HG02852 (cell line): ENCODE measurements around the gene STMN1.

Experiments
- ATAC-seq: cut with Tn5 transposase; IDR thresholded peaks from one replicate; pipeline ENCODE4 v1.9.1; 2021; ENCODE audit warnings: mild to moderate bottlenecking, moderate library complexity; ENCODE audit not compliant: unreplicated experiment

The STMN1 gene

GRCh38 chr1:25871704-25872494, 34.3 kb downstream of the STMN1 start:
- no peak for ATAC-seq

GRCh38 chr1:25871086-25871703, 35.0 kb downstream of the STMN1 start:
- no peak for ATAC-seq

DNA sequence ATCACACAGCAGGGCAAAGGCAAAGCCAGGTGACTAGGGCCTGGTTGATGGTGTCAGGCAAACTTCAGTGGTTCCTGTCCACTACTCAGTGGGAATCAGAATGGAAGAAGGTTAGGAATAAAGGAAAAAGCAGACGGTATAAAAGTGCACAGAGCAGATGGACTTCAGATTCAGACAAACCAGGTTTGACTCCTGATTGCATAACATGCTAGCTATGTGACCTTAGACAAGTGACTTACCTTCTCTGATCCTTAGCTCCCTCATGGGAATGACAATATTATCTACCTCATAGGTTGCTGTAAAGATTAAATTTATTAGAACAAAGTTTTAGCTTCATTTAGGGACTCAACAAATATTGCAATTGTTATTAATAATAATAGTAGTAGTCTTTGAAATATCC, 35.6 kb downstream of the STMN1 start:
- no peak for ATAC-seq

DNA sequence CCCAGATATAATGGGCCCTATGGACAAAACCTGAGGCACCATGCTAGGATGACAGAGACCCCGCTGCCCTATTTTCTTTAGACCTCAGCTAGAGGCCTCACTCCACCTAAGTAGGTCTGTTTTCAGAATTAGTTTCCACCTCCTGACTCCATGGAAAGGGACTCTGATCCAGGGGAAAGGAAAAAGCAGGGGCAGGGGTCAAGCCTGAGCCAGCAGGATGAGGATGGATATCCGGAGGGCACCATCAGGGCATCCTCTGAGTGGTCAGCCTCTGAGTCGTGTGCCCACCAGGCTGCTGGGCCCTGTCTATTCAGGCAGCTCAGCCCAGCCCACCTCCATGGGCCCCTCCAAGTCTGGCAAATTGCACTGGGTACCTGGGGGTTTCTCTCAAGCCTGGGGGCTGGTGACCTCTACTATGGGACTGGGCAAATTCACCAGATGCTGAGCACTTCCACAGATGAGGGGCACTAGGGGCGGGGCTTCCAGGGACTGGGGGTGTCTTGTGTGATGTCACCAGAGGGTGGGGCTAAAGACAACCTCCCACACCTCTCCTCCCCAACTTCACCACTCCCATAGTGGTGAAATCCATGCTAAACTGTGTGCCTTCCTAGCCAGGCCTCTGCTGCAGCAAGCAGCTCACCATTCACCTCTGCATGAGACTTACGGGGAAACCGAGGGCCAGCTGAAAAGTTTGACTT, 36.2 kb downstream of the STMN1 start:
- no peak for ATAC-seq

- no peak for ATAC-seq
Measured at GRCh38 chr1:25867210-25867991, 38.8 kb downstream of the STMN1 start.

DNA sequence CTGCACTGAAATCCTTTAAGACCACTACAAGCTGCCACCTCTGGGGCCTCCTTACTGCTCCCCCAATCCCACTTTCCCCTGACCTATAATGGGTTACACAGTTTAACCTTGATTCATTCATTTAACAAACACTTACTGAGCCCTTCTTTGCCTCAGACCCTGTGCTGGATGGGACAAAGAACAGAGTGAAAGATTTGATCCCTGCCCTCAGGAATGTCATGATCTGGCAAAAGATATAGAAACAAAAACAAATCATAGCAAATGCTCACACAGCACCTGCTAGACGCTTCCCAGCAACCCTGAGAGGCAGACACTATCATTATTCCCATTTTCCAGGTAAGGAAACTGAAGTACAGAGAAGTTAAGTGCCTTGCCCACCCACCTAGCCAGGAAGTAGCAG, 39.9 kb downstream of the STMN1 start:
- ATAC-seq, result no peak

- no peak for ATAC-seq
Measured at GRCh38 chr1:25864434-25864833, 41.8 kb downstream of the STMN1 start.

DNA sequence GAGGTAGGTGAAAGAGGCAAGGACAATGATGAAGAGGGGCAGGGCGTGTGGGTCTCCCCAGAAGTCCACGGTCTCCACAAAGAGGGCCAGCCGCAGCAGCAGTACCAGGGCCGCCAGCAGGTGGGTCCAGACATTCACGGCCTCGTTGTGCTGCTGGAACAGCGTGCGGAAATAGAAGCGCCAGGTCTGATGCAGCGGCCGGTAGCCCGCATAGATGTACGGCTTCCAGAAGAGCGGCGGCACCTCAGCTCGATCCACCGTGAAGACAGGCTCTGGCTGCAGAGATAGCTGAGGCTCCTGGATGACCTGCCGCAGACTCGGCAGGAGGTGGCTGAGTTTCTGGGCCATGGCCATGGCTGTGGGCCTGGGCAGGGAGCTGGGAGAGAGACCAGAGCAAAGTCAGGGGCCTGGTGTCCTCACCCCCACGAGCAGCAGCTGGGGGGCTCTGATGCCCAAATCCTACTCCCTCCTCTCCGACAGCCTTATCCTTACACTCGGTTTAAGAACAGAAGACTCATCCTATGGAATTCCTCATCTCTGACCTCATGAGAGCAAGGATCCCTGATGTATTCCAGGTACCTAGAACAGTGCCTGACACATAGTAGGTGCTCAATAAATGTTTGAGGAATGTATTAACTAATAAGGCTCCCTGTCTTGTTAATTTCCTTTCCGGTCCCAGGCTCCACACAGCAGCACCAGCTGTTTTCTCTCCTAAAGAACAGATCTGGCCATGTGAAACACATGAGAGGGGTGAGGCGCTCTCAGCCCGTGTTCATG, 42.5 kb downstream of the STMN1 start:
- ATAC-seq, result no peak

GRCh38 chr1:25862785-25863485, 43.3 kb downstream of the STMN1 start:
- no peak for ATAC-seq

DNA sequence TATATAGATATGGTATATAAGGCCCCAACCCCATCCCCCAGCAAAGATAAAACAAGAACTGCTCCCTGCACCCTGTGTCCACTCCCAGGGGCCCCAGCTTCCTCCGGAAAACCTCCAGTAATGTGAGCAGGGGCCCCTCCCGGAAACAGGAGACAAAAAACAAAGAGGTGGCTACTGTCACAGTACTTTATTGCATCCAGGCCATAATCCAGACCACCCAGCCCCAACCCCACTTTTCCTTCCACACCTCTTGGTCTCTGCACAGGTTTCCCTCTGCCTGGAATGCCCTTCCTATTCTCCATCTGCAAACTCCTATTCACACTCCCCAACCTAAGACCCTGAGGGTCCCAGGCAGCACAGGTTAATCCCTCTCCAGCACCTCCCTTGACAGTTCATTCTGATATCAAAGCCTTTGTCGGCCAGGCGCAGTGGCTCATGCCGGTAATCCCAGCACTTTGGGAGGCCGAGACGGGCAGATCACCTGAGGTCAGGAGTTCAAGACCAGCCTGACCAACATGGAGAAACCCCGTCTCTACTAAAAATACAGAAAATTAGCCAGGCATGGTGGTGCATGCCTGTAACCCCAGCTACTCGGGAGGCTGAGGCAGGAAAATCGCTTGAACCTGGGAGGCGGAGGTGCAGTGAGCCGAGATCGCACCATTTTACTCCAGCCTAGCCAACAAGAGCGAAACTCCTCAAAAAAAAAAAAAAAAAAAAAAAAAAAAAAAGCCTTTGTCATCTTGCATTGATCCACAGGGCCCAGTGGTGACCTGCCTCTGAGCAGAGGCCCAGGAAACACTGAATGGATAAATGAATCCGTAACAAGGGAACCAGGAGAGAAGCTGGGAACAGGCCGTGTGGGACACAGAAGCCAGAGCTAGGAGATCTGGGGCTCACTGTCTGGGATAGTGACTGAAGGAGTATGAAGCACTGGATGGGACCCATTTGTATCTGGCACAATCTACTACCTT, 44.6 kb downstream of the STMN1 start:
- no peak for ATAC-seq

- ATAC-seq, result peak; percentile 77
Measured at GRCh38 chr1:25858906-25859789, 47.1 kb downstream of the STMN1 start, which contains the start of gene AUNIP. Gene AUNIP, minus strand, starts transcription at chr1:25859457. Its CDS starts 100 bp downstream, at chr1:25859357.

GRCh38 chr1:25858494-25858893, 47.7 kb downstream of the STMN1 start:
- ATAC-seq, result no peak

DNA sequence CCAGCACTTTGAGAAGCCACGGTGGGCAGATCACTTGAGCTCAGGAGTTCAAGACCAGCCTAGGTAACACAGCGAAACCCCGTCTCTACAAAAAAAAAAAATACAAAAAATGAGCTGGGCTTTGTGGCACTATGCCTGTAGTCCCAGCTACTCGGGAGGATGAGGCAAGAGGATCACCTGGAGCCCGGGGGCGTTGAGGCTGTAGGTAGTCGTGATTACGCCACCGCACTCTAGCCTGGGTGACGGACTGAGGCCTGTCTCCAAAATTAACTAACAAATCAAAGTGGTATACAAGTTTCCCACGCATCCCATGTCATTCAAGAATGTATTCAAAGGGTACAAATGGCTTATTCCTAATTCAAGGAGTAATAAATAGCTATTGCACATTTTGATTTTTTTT, 49.4 kb downstream of the STMN1 start:
- ATAC-seq, result no peak

- no peak for ATAC-seq
Measured at GRCh38 chr1:25854554-25854953, 51.7 kb downstream of the STMN1 start.
